ENCODE measurements around the gene LIN52.

LIN52 gene

GRCh38 chr14:74049876-74050495 lies 34.8 kb upstream of the LIN52 start:
- no peak for DNase-seq (ENCODE audit: low read depth, low spot score)
- no peak overlapping the region for H3K4me3 ChIP-seq (ENCODE audit: low read depth, low read length)
- TF ChIP-seq CTCF (IDR thresholded peaks at IDR 0.05; ENCODE audit: low read depth, low read length) = no peak
- in situ Hi-C loops (cut with HindIII; ENCODE audit: low sequenced_read_pairs) = no loop called here

GRCh38 chr14:74062809-74063150 lies 22.0 kb upstream of the LIN52 start:
- no peak for DNase-seq (ENCODE audit: low read depth, low spot score)
- in situ Hi-C loops (cut with HindIII; ENCODE audit: low sequenced_read_pairs) = no loop called here
- H3K4me3 ChIP-seq (ENCODE audit: low read depth, low read length) = no peak overlapping the region
- no peak for TF ChIP-seq CTCF (IDR thresholded peaks at IDR 0.05; ENCODE audit: low read depth, low read length)

GRCh38 chr14:74064426-74064825 lies 20.3 kb upstream of the LIN52 start:
- in situ Hi-C loops (cut with HindIII; ENCODE audit: low sequenced_read_pairs) = no loop called here

DNA sequence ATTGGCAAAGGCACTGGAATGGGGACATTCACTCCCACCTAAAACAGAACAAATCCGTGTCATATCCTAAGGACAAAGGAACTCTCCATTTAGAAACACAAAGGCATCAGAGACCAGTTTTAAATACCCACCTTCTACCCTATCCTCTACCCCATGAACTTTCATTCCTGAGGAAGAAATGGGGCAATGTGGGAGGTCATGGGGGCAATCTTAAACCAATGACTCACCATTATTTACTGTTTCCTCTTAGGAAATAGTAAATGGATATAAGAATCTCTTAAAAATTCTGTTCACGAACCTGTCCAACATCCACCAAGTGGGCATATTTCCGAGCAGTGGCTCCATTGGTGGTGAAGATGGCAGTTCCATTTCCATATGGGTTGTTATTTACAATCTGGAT lies 19.9 kb upstream of the LIN52 start:
- no peak overlapping the region for H3K4me3 ChIP-seq (ENCODE audit: low read depth, low read length)
- no peak for DNase-seq (ENCODE audit: low read depth, low spot score)
- no peak for TF ChIP-seq CTCF (IDR thresholded peaks at IDR 0.05; ENCODE audit: low read depth, low read length)

More at GRCh38 chr14:74064426-74064825, 20.3 kb upstream of the LIN52 start:
- no peak for TF ChIP-seq CTCF (IDR thresholded peaks at IDR 0.05; ENCODE audit: low read depth, low read length)
- DNase-seq (ENCODE audit: low read depth, low spot score) = no peak
- H3K4me3 ChIP-seq (ENCODE audit: low read depth, low read length) = no peak overlapping the region

DNA sequence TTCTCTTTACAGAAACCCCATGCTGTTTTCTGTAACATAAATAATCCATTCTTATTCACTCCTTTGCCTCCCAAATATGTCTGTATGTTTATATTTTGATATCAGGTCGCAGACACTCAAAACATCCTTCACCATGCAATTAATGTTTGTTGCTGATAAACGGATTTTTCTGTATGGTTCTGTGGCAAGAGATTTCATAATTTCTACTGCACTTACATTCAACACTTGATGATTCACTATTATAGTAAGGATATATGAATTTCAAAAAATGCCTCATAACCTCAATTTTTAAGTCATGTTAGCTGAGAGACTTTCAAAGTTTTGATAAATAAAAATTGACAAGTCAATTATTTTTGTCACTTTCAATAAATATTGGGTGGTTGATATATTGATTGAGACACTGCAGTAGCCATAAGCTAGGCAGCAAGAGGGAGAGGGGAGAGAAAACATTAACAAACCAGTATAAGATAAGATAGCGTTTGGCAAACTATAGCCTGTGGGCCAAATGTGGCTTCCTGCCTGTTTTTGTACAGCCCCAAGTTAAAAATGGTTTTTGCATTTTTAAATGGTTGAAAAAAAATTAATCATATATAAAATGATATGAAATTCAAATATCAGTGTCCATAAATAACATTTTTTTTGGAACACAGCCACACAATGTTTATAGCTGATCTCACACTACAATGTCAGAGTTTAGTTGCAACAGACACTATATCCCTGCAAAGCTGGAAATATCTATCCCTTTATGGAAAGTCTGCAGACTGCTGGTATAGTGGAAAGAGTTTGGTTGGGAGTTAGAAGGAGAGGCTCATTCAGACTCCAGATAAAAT lies 18.8 kb upstream of the LIN52 start:
- no peak for TF ChIP-seq CTCF (IDR thresholded peaks at IDR 0.05; ENCODE audit: low read depth, low read length)
- H3K4me3 ChIP-seq (ENCODE audit: low read depth, low read length) = no peak overlapping the region
- no peak for DNase-seq (ENCODE audit: low read depth, low spot score)
- in situ Hi-C loops (cut with HindIII; ENCODE audit: low sequenced_read_pairs) = no loop called here

More for the DNA sequence above, 19.9 kb upstream of the LIN52 start:
- in situ Hi-C loops (cut with HindIII; ENCODE audit: low sequenced_read_pairs) = no loop called here

DNA sequence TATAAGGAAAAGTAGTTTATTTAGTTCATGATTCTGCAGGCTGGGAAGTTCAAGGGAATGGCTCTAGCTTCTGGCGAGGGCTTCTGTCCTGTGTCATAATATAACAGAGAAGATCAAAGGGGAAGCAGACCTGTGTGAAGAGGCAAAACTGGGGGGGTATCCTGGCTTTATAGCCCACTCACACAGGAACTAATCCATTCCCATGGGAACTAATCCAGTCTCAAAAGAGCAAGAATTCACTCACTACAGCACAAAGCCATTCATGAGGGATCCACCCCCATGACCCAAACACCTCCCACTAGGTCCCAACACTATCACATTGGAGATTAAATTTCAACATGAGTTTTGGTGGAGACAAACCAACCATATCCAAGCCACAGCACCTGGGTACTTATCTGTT lies 7.4 kb upstream of the LIN52 start:
- no peak overlapping the region for H3K4me3 ChIP-seq (ENCODE audit: low read depth, low read length)
- no peak for DNase-seq (ENCODE audit: low read depth, low spot score)
- in situ Hi-C loops (cut with HindIII; ENCODE audit: low sequenced_read_pairs) = no loop called here
- TF ChIP-seq CTCF (IDR thresholded peaks at IDR 0.05; ENCODE audit: low read depth, low read length) = no peak

Measured in astrocyte of the spinal cord (primary cell).